Aorta (tissue), 5 donors: ENCODE data around the gene IMMT. TPM values are rescaled to one million over a fixed set of nuclear protein-coding genes. Genes with fewer than 3 reads are reported as not detected.

Experiments used
- ATAC-seq: fragments of 200-7000 bp; cut with Tn5 transposase; one replicate; pipeline ENCODE4 v1.9.1; 2022; ENCODE audit warnings: moderate library complexity; ENCODE audit not compliant: low FRiP score
- DNase-seq, 2 donors: peaks; one replicate each; pipeline ENCODE4 v3.0.0-alpha.2; 2020
- H3K27ac ChIP-seq, 2 donors: one replicate each; pipeline ENCODE4 v1.5.1; 2013; ENCODE audit warnings: low read length in 2 of 2, mild to moderate bottlenecking in 2 of 2, moderate library complexity in 2 of 2, control low read depth in 1 of 2, inconsistent platforms in 1 of 2, low read depth in 1 of 2
- H3K27me3 ChIP-seq, 2 donors: one replicate each; pipeline ENCODE4 v1.6.1; 2013; ENCODE audit warnings: control low read depth in 1 of 2, low read length in 1 of 2, mild to moderate bottlenecking in 1 of 2, moderate library complexity in 1 of 2; ENCODE audit not compliant: insufficient read depth in 2 of 2, control insufficient read depth in 1 of 2
- H3K36me3 ChIP-seq, 2 donors: one replicate each; pipeline ENCODE4 v1.6.1; 2013; ENCODE audit warnings: control low read depth in 1 of 2, low read length in 1 of 2, mild to moderate bottlenecking in 1 of 2; ENCODE audit not compliant: insufficient read depth in 2 of 2, control insufficient read depth in 1 of 2
- H3K4me1 ChIP-seq, 2 donors: one replicate each; pipeline ENCODE4 v1.6.1; 2013; ENCODE audit warnings: low read length in 2 of 2, control low read depth in 1 of 2, mild to moderate bottlenecking in 1 of 2, moderate library complexity in 1 of 2; ENCODE audit not compliant: insufficient read depth in 2 of 2, control insufficient read depth in 1 of 2
- H3K4me3 ChIP-seq, 2 donors: one replicate each; pipeline ENCODE4 v1.5.1; 2013; ENCODE audit warnings: low read length in 2 of 2, control low read depth in 1 of 2, mild to moderate bottlenecking in 1 of 2
- H3K9me3 ChIP-seq: one replicate; pipeline ENCODE4 v1.6.1; 2013; ENCODE audit warnings: mild to moderate bottlenecking, low read length; ENCODE audit not compliant: control insufficient read depth
- WGBS, 2 donors: extraction: QIAGEN DNeasy Blood & Tissue Kit; methylation state at CpG; one replicate each; pipeline ENCODE4 v1.1.7; 2013; 5-methylcytosine and 5-hydroxymethylcytosine counted together
- intact Hi-C, 2 donors: fragments of 100-400 bp; cut with DNase I; formaldehyde crosslinking; loops; one replicate each; pipeline versions ENCODE4 v1.14.2 to v1.15.0; 2022
- polyA plus RNA-seq, 2 donors: library from polyadenylated mRNA; stranded (reverse); fragments of 200-250 nt; gene quantifications; one replicate each; pipeline ENCODE4 v1.2.3, GENCODE V29; 2013
- total RNA-seq, 2 donors: library from RNA; stranded (reverse); fragmentation: NEBNext Ultra II Directional; extraction: Animal tissue kit (Norgen Biotek cat#: 25700); gene quantifications; one replicate each; pipeline ENCODE4 v1.2.1, GENCODE V29; 2021
- donor health status: healthy with polysubstance abuse.
- donor health status: Bipolar disorder and iron deficiency.
- donor health status: DM: no; HTN: no; CAD: no.
- donor health status: DM: no; HTN: no; CAD: no.
- donor health status: DM: yes; HTN: yes; CAD: no.

The IMMT gene
- total and polyA plus RNA-seq, 4 donors: 34.7 to 81.2 (median 57.9) TPM

DNA sequence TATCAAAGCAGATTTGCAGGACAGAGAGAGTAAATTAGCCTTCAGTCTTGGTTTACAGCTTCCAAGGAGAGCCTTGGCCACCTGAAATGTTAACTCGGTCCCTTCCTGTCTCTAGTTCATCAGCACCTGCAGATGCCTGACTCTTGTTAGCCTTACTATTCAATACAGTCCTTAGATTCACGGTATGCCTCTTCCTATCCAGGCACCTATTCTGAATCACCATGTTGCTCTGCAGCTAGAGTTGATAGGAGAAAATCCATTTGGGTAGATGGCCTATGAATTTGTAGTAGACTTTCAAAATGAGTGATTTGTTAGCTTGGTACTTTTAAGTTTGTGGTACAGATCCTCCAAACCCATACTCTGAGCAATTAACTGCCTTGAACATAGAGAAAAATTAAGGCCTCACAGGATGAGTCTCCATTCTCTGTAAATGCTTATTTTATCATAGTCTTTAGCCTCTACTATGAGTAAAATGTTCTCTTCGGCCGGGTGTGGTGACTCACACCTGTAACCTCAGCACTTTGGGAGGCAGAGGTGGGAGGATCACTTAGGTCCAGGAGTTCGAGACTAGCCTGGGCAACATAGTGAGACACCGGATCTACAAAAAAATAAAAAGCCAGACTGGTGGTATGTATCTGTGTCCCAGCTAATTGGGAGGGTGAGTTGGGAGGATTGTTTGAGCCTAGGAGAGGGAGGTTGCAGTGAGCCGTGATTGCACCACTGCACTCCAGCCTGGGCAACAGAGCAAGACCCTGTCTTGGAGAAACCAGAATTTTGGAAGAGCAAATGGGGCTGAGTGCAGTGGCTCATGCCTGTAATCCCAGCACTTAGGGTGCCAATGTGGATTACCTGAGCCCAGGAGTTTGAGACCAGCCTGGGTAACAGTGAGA lies 56.3 kb downstream of the IMMT start:
- Histone ChIP-seq H3K27me3 (no peaks in the 10 kb centered on the region), H3K9me3 (no peaks in the 10 kb centered on the region), H3K4me1 (no peaks in the 10 kb centered on the region), H3K4me3 (no peak overlapping the region), H3K27ac (no peak overlapping the region), H3K36me3 (peaks cover 12 to 22% of the 10 kb centered on the region in 2 donors)
- ATAC-seq (no peak), DNase-seq (no peak)
- intact Hi-C loops: no loop called here
- WGBS, 2 donors: 94 to 97% methylated on average over 7 of the region's 7 CpGs

DNA sequence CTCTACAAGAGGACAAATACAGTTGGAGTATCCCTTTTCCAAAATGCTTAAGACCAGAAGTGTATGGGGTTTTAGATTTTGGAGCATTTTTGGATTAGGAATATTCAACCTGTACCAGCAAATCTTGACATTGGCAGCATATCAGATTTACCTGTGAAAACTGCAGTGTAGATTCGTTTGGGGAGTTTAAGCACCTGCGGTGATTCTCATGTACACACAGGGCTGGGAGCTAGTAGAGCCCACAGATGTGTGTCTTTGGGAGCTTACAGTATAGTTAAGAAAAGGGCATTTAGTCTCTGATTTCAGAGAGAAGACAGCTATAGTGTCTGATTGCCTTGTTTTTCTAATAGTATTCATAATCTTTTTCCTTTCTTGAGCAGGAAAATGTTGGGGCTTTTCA lies 59.1 kb downstream of the IMMT start:
- ATAC-seq (no peak), DNase-seq (no peak)
- peaks cover 13 to 23% of the 10 kb centered on the region in 2 donors for H3K36me3 ChIP-seq
- H3K9me3 ChIP-seq: no peaks in the 10 kb centered on the region
- no peaks in the 10 kb centered on the region for H3K27me3 ChIP-seq
- H3K4me1 ChIP-seq: no peaks in the 10 kb centered on the region
- H3K27ac ChIP-seq: no peak overlapping the region
- intact Hi-C loops: no loop called here
- no peak overlapping the region for H3K4me3 ChIP-seq
- 87 to 89% methylated on average over 2 of the region's 2 CpGs for WGBS, 2 donors

DNA sequence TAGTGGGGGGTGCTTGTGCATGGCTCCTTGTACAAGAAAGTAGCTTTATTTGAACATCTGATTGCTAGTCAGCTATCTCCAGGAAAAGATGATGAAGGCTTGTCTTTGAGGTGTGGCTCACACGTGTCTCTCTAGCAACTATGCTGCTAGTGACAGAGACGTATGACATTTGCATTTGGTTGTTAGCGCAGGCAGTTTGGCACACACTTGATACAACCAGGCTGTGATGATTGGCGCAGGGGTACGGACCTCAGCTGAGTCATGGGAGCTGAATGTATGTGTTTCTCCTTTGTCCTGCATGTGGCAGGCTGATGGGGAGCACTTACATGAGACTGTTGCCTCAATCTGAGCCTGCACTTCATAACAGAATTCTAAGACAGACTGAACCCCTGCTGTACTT lies 59.6 kb downstream of the IMMT start:
- Histone ChIP-seq H3K4me3 (no peak overlapping the region), H3K27me3 (no peaks in the 10 kb centered on the region), H3K9me3 (no peaks in the 10 kb centered on the region), H3K27ac (no peak overlapping the region), H3K4me1 (no peaks in the 10 kb centered on the region), H3K36me3 (peaks cover 13 to 23% of the 10 kb centered on the region in 2 donors)
- no peak for DNase-seq
- 74% methylated on average over 5 of the region's 5 CpGs for WGBS, 2 donors
- ATAC-seq: no peak
- intact Hi-C loops: no loop called here

DNA sequence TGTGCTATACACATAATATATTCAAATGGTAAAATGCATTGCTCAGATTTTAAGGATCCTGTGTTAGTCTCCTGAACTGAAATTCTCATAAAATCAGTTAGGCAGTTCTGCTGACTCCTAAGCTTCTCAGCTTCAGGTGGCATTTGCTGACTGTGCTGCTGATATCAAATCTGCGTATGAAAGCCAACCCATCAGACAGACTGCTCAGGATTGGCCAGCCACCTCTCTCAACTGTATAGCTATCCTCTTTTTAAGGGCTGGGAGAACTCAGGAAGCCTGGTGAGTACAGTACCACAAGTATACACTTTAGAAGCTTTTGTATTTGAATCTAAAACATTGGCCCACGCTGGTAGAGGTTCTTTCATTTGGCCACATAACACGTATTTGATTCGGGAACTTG lies 60.6 kb downstream of the IMMT start:
- H3K27ac ChIP-seq: no peak overlapping the region
- ATAC-seq (no peak), DNase-seq (no peak)
- no peaks in the 10 kb centered on the region for H3K4me1 ChIP-seq
- intact Hi-C loops: no loop called here
- H3K27me3 ChIP-seq: no peaks in the 10 kb centered on the region
- WGBS, 2 donors: 91% methylated on average over 4 of the region's 4 CpGs
- no peaks in the 10 kb centered on the region for H3K9me3 ChIP-seq
- H3K36me3 ChIP-seq: peaks cover 13 to 23% of the 10 kb centered on the region in 2 donors
- no peak overlapping the region for H3K4me3 ChIP-seq

DNA sequence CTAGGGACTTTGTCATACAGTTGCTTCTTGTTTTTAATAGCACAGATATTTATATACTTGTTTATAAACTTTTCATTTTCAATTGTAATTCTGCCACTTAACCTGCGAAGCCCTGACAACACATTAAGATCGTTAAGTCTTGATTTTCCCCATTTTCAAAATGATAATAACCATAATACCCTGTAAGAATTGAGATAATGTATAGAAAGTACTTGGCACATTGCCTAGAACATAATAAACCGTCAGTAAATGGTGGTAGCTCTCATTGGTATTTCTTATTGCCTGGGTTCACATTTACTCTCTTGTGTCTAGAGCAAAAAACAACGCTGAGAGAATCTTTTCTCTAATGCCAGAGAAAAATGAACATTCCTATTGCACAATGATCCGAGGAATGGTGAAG lies 70.6 kb downstream of the IMMT start:
- H3K36me3 ChIP-seq: peaks cover 6 to 14% of the 10 kb centered on the region in 2 donors
- DNase-seq (no peak), ATAC-seq (no peak)
- no peak overlapping the region for H3K4me3 ChIP-seq
- intact Hi-C loops: no loop called here
- H3K27me3 ChIP-seq: no peaks in the 10 kb centered on the region
- 77 to 79% methylated on average over 5 of the region's 5 CpGs for WGBS, 2 donors
- H3K27ac ChIP-seq: no peak overlapping the region
- H3K4me1 ChIP-seq: no peaks in the 10 kb centered on the region
- H3K9me3 ChIP-seq: no peaks in the 10 kb centered on the region

DNA sequence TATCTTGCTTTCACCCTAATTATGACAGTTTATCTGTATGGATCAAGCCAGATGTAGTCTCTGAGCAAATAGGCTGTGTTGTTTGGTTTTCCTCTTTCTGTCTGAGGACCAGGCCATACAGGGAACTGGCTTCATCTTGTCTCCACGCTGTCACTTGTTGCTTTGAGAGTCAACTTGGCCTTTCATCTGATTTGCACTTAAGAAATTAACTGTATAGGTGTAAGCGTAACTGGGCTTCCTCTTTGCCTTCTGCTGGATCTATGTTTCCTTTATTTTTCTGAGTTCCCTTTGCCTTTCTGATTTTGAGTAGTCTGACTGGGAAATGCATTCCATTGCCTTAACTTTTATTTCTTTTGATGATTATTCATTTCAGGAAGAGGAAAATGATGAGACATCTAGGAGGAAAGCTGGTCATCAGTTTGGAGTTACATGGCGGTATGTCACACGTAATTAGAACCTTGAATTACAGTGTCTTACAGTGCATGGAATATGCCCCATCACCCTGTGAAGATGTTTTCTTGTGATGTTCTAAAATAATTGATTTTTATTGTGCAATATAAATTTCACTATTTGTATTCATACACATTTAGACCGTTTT lies 71.8 kb downstream of the IMMT start:
- Histone ChIP-seq H3K36me3 (peaks cover 5 to 14% of the 10 kb centered on the region in 2 donors), H3K27me3 (no peaks in the 10 kb centered on the region)
- intact Hi-C loops: no loop called here

DNA sequence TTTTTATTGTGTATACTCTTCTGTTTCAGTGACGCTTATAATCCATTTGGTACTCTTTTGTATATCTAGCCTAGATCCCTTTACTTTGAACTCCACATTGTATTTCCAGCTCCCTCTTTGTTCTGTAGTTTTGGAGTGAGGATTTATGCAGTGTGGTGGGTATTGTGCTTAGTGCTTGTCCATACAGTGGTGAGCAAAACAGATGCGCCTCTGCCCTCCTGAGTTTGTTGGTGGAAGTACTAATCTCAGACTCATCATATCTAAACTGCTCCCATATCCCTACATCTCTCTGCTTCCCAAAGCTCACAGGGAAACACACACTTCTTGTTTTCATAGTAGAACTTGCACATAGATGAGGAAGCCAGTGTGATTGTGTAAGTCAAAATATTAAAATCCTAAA lies 77.1 kb downstream of the IMMT start:
- Histone ChIP-seq H3K36me3 (peaks cover 3 to 8% of the 10 kb centered on the region in 2 donors), H3K9me3 (no peaks in the 10 kb centered on the region), H3K4me3 (no peak overlapping the region), H3K4me1 (no peaks in the 10 kb centered on the region), H3K27me3 (no peaks in the 10 kb centered on the region), H3K27ac (no peak overlapping the region)
- ATAC-seq (no peak), DNase-seq (no peak)
- WGBS, 2 donors: 97% methylated on average over 2 of the region's 2 CpGs
- intact Hi-C loops: no loop called here

More for the DNA sequence above, 71.8 kb downstream of the IMMT start:
- Histone ChIP-seq H3K4me3 (no peak overlapping the region), H3K27ac (no peak overlapping the region), H3K9me3 (no peaks in the 10 kb centered on the region), H3K4me1 (no peaks in the 10 kb centered on the region)
- WGBS, 2 donors: 88 to 90% methylated on average over 5 of the region's 5 CpGs
- DNase-seq: no peak
- no peak for ATAC-seq

DNA sequence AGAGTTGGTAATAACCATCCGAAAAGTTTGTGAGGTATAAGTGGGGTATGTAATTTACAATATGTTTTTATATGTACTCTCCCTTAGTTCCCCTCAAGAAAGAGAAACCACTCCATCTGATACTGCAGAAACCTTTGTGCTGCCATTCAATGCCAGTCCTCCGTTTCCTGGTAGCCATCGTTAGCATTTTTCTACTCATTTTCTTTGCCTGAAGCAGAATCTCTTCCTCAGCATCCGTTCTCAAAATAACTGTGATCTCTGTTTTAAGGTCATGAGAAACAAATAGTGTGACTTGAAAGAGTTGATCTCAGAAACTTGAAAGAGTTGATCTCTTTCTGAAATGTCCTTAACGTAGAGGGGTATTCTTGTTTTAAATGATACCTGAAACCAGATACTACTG lies 88.2 kb downstream of the IMMT start:
- intact Hi-C loops: no loop called here

More for the DNA sequence above, 88.2 kb downstream of the IMMT start:
- Histone ChIP-seq H3K9me3 (no peaks in the 10 kb centered on the region), H3K36me3 (peaks cover 0 to 2% of the 10 kb centered on the region in 2 donors), H3K4me3 (peak overlapping the region; percentile 72 to 90), H3K4me1 (peaks cover 0 to 4% of the 10 kb centered on the region in 2 donors), H3K27ac (no peak overlapping the region), H3K27me3 (no peaks in the 10 kb centered on the region)
- DNase-seq: no peak
- WGBS, 2 donors: 27% methylated on average over 5 of the region's 5 CpGs
- no peak for ATAC-seq
